GM18511 (cell line): ENCODE data around the gene CNTN4.

Experiments
- ATAC-seq: cut with Tn5 transposase; IDR thresholded peaks from one replicate; pipeline ENCODE4 v1.9.1; 2021; ENCODE audit warnings: mild to moderate bottlenecking, moderate library complexity; ENCODE audit not compliant: unreplicated experiment

CNTN4 gene

GRCh38 chr3:2568929-2569328, 470.3 kb downstream of the CNTN4 start:
- no peak for ATAC-seq

GRCh38 chr3:2577571-2577970, 478.9 kb downstream of the CNTN4 start:
- ATAC-seq = no peak

- ATAC-seq = no peak
Observed at GRCh38 chr3:2578560-2578959, 479.9 kb downstream of the CNTN4 start.

GRCh38 chr3:2579206-2579605, 480.5 kb downstream of the CNTN4 start:
- no peak for ATAC-seq

- no peak for ATAC-seq
Observed at GRCh38 chr3:2583046-2583445, 484.4 kb downstream of the CNTN4 start.

GRCh38 chr3:2589336-2589969, 490.8 kb downstream of the CNTN4 start:
- ATAC-seq = no peak

- ATAC-seq = no peak
Observed at GRCh38 chr3:2595486-2595885, 496.8 kb downstream of the CNTN4 start.

- no peak for ATAC-seq
Observed at GRCh38 chr3:2597615-2598014, 498.9 kb downstream of the CNTN4 start.

GRCh38 chr3:2599471-2599870, 500.8 kb downstream of the CNTN4 start:
- no peak for ATAC-seq

- no peak for ATAC-seq
Observed at GRCh38 chr3:2603692-2604289, 505.1 kb downstream of the CNTN4 start.

- no peak for ATAC-seq
Observed at GRCh38 chr3:2614578-2614977, 515.9 kb downstream of the CNTN4 start.

- no peak for ATAC-seq
Observed at GRCh38 chr3:2615080-2615479, 516.4 kb downstream of the CNTN4 start.

- ATAC-seq = no peak
Observed at GRCh38 chr3:2623436-2623835, 524.8 kb downstream of the CNTN4 start.

GRCh38 chr3:2628117-2628516, 529.5 kb downstream of the CNTN4 start:
- no peak for ATAC-seq

- ATAC-seq = no peak
Observed at GRCh38 chr3:2635511-2635910, 536.8 kb downstream of the CNTN4 start.

- ATAC-seq = no peak
Observed at GRCh38 chr3:2643606-2644005, 544.9 kb downstream of the CNTN4 start.

GRCh38 chr3:2645001-2645400, 546.3 kb downstream of the CNTN4 start:
- no peak for ATAC-seq

GRCh38 chr3:2650746-2651145, 552.1 kb downstream of the CNTN4 start:
- no peak for ATAC-seq

GRCh38 chr3:2652386-2652785, 553.7 kb downstream of the CNTN4 start:
- ATAC-seq = no peak

- ATAC-seq = no peak
Observed at GRCh38 chr3:2653706-2654105, 555.0 kb downstream of the CNTN4 start.

- no peak for ATAC-seq
Observed at GRCh38 chr3:2655229-2655701, 556.6 kb downstream of the CNTN4 start.

GRCh38 chr3:2656806-2657777, 558.4 kb downstream of the CNTN4 start:
- ATAC-seq = no peak
